ENCODE data around the gene AAMDC. TPM values are rescaled to one million over a fixed set of nuclear protein-coding genes. Genes with fewer than 3 reads are reported as not detected.

The AAMDC gene
- total RNA-seq, 1 donor from 2014 or later, result 25.2 TPM

- Histone ChIP-seq H3K27ac (no peak overlapping the region), H3K9me3 (ENCODE audit: low read depth) (no peaks in the 10 kb centered on the region), H3F3A (ENCODE audit: low read depth) (no peaks in the 10 kb centered on the region), H3K4me3 (no peak overlapping the region), H3K4me2 (no peak overlapping the region), H4K20me1 (ENCODE audit: low read depth) (peaks cover 89% of the 10 kb centered on the region), H3K4me1 (no peaks in the 10 kb centered on the region), H3K79me2 (ENCODE audit: low read depth) (peaks cover 98% of the 10 kb centered on the region), H3K9ac (no peak overlapping the region), H3K27me3 (no peaks in the 10 kb centered on the region), H3K36me3 (peaks cover 4% of the 10 kb centered on the region), H2AFZ (replicated peaks) (no peak overlapping the region)
- Mint-ChIP-seq H3K27ac (no peak overlapping the region), H3K36me3 (peaks cover 7% of the 10 kb centered on the region), H3K4me3 (no peak overlapping the region), H3K27me3 (ENCODE audit: insufficient read depth, low read depth) (no peaks in the 10 kb centered on the region), H3K4me1 (no peaks in the 10 kb centered on the region), H3K9me3 (no peaks in the 10 kb centered on the region)
- DNase-seq (ENCODE audit: low spot score), result no peak
- no peak for TF ChIP-seq EZH2 (IDR thresholded peaks at IDR 0.05)
- no peak for TF ChIP-seq CTCF (IDR thresholded peaks at IDR 0.05)
- no peak for TF ChIP-seq EZH2phosphoT487 (IDR thresholded peaks at IDR 0.05)
Observed at GRCh38 chr11:77778118-77778517, 42.8 kb upstream of the AAMDC start.

GRCh38 chr11:77778549-77778948 is 42.4 kb upstream of the AAMDC start:
- no peak overlapping the region for H3K27ac ChIP-seq
- H3K9ac ChIP-seq, result no peak overlapping the region
- no peaks in the 10 kb centered on the region for H3F3A ChIP-seq (ENCODE audit: low read depth)
- Mint-ChIP-seq H3K27me3 (ENCODE audit: insufficient read depth, low read depth) (no peaks in the 10 kb centered on the region), H3K9me3 (no peaks in the 10 kb centered on the region), H3K4me1 (no peaks in the 10 kb centered on the region), H3K4me3 (no peak overlapping the region), H3K36me3 (peaks cover 7% of the 10 kb centered on the region), H3K27ac (no peak overlapping the region)
- H2AFZ ChIP-seq (replicated peaks), result no peak overlapping the region
- TF ChIP-seq EZH2 (IDR thresholded peaks at IDR 0.05) (no peak), EZH2phosphoT487 (IDR thresholded peaks at IDR 0.05) (no peak), CTCF (IDR thresholded peaks at IDR 0.05) (no peak)
- peaks cover 84% of the 10 kb centered on the region for H4K20me1 ChIP-seq (ENCODE audit: low read depth)
- no peaks in the 10 kb centered on the region for H3K9me3 ChIP-seq (ENCODE audit: low read depth)
- DNase-seq (ENCODE audit: low spot score), result no peak
- H3K4me3 ChIP-seq, result no peak overlapping the region
- no peak overlapping the region for H3K4me2 ChIP-seq
- no peaks in the 10 kb centered on the region for H3K4me1 ChIP-seq
- peaks cover 4% of the 10 kb centered on the region for H3K36me3 ChIP-seq
- H3K27me3 ChIP-seq, result no peaks in the 10 kb centered on the region
- peaks cover 98% of the 10 kb centered on the region for H3K79me2 ChIP-seq (ENCODE audit: low read depth)

GRCh38 chr11:77779935-77780334 is 41.0 kb upstream of the AAMDC start:
- H3K4me1 Mint-ChIP-seq, result no peaks in the 10 kb centered on the region
- H3K9me3 Mint-ChIP-seq, result no peaks in the 10 kb centered on the region
- peaks cover 7% of the 10 kb centered on the region for H3K36me3 Mint-ChIP-seq
- no peak overlapping the region for H3K4me3 ChIP-seq
- H3K9ac ChIP-seq, result no peak overlapping the region
- H3K27ac Mint-ChIP-seq, result no peak overlapping the region
- no peaks in the 10 kb centered on the region for H3K4me1 ChIP-seq
- no peak overlapping the region for H3K27ac ChIP-seq
- H3K9me3 ChIP-seq (ENCODE audit: low read depth), result no peaks in the 10 kb centered on the region
- H3K27me3 ChIP-seq, result no peaks in the 10 kb centered on the region
- H3K79me2 ChIP-seq (ENCODE audit: low read depth), result peaks cover 98% of the 10 kb centered on the region
- DNase-seq (ENCODE audit: low spot score), result peak; percentile 47
- H3K36me3 ChIP-seq, result peaks cover 4% of the 10 kb centered on the region
- no peak overlapping the region for H3K4me2 ChIP-seq
- no peak overlapping the region for H3K4me3 Mint-ChIP-seq
- no peaks in the 10 kb centered on the region for H3F3A ChIP-seq (ENCODE audit: low read depth)
- no peaks in the 10 kb centered on the region for H3K27me3 Mint-ChIP-seq (ENCODE audit: insufficient read depth, low read depth)
- H2AFZ ChIP-seq (replicated peaks), result no peak overlapping the region
- peaks cover 78% of the 10 kb centered on the region for H4K20me1 ChIP-seq (ENCODE audit: low read depth)
- TF ChIP-seq EZH2 (IDR thresholded peaks at IDR 0.05) (no peak), CTCF (IDR thresholded peaks at IDR 0.05) (no peak), EZH2phosphoT487 (IDR thresholded peaks at IDR 0.05) (no peak)

Measured in neural progenitor cell (in vitro differentiated cells).